Upper lobe of left lung (tissue), 6 donors: ENCODE measurements around the gene ERCC6L. TPM values are rescaled to one million over a fixed set of nuclear protein-coding genes. Genes with fewer than 3 reads are reported as not detected.

Experiments used
- ATAC-seq, 2 donors: fragments of 200-7000 bp; cut with Tn5 transposase; one replicate each; pipeline ENCODE4 v1.9.1; 2022; ENCODE audit warnings: mild to moderate bottlenecking in 2 of 2, moderate library complexity in 2 of 2; ENCODE audit not compliant: low FRiP score in 2 of 2
- DNase-seq, 2 donors: peaks; one replicate each; pipeline ENCODE4 v3.0.0-alpha.2; 2019 to 2020
- H3K27ac ChIP-seq, 4 donors: fragments of 200-600 bp; sonication (generic); one replicate each; pipeline ENCODE4 v1.5.1; 2016 to 2019
- H3K27me3 ChIP-seq, 4 donors: fragments of 200-600 bp; sonication (generic); one replicate each; pipeline ENCODE4 v1.5.1; 2017 to 2019
- H3K36me3 ChIP-seq, 4 donors: fragments of 200-600 bp; sonication (generic); one replicate each; pipeline ENCODE4 v1.5.1; 2016 to 2019
- H3K4me1 ChIP-seq, 4 donors: fragments of 200-600 bp; sonication (generic); one replicate each; pipeline ENCODE4 v1.5.1; 2018 to 2019
- H3K4me3 ChIP-seq, 4 donors: fragments of 200-600 bp; sonication (generic); one replicate each; pipeline ENCODE4 v1.5.1; 2017 to 2019; ENCODE audit warnings: mild to moderate bottlenecking in 2 of 4, moderate library complexity in 1 of 4
- H3K9me3 ChIP-seq, 4 donors: fragments of 200-600 bp; sonication (generic); one replicate each; pipeline ENCODE4 v1.5.1; 2018 to 2019
- CTCF ChIP-seq, 6 experiments: fragments of 450-650 bp in 4 of 6; fragments of 200-600 bp in 2 of 6; sonication (generic) in 2 of 6; IDR thresholded peaks; one replicate each; pipeline ENCODE4 v1.5.1; 2016 to 2019; ENCODE audit warnings: antibody characterized with exemption in 6 of 6
- EP300 ChIP-seq, 4 donors: sonication (generic); formaldehyde crosslinking; IDR thresholded peaks; one replicate each; pipeline ENCODE4 v1.5.1; 2017; ENCODE audit warnings: antibody characterized with exemption in 4 of 4, control low read depth in 2 of 4
- POLR2A ChIP-seq, 4 donors: fragments of 450-650 bp; IDR thresholded peaks; one replicate each; pipeline ENCODE4 v1.5.1; 2016 to 2017; ENCODE audit warnings: antibody characterized with exemption in 4 of 4, mild to moderate bottlenecking in 2 of 4
- POLR2AphosphoS5 ChIP-seq, 2 donors: sonication (generic); formaldehyde crosslinking; IDR thresholded peaks; one replicate each; pipeline ENCODE4 v1.5.1; 2017; ENCODE audit warnings: antibody characterized with exemption in 2 of 2
- WGBS, 2 donors: methylation state at CpG; one replicate each; pipeline ENCODE4 v1.1.5; 2017 to 2018; 5-methylcytosine and 5-hydroxymethylcytosine counted together
- total RNA-seq, 6 donors: library from RNA; depleted of rRNA in 4 of 6; stranded (reverse); fragments of >200 nt in 4 of 6; gene quantifications; one replicate each; pipeline versions ENCODE4 v1.1.0 to v1.2.1, GENCODE V29; 2016 to 2021
- donor health status: DM: no; HTN: no; CAD: no; lungs with moderate emphysema.
- donor health status: DM: no; HTN: yes; CAD: no; lungs with severe emphysema.

The ERCC6L gene
- under 1 TPM in 4 of 6 donors, not detected in 2; 0.14 to 0.44 (median 0.25) TPM for total RNA-seq

GRCh38 chrX:72238721-72239475, at the start of gene ERCC6L:
Gene ERCC6L, minus strand, starts transcription at chrX:72239027. Its CDS starts 116 bp downstream, at chrX:72238911.
- H3K27ac ChIP-seq: peak within 1 kb of the TSS in 1 of 4 donors; percentile 54
- DNase-seq: peak; percentile 84 to 97

GRCh38 chrX:72282302-72282701, 43.5 kb upstream of the ERCC6L start:
- no peak overlapping the region for H3K4me3 ChIP-seq
- ATAC-seq: no peak
- H3K27ac ChIP-seq: no peak overlapping the region
- no peak for TF ChIP-seq POLR2A (IDR thresholded peaks at IDR 0.05)
- TF ChIP-seq POLR2AphosphoS5 (IDR thresholded peaks at IDR 0.05): no peak
- TF ChIP-seq CTCF (IDR thresholded peaks at IDR 0.05): no peak
- TF ChIP-seq EP300 (IDR thresholded peaks at IDR 0.05): no peak
- 95 to 100% methylated on average over 1 of the region's 1 CpG for WGBS, 2 donors
- no peaks in the 10 kb centered on the region for H3K36me3 ChIP-seq
- no peaks in the 10 kb centered on the region for H3K27me3 ChIP-seq
- no peak for DNase-seq
- no peaks in the 10 kb centered on the region for H3K9me3 ChIP-seq
- peaks cover 0 to 5% (median 0%) of the 10 kb centered on the region in 4 donors for H3K4me1 ChIP-seq

More at GRCh38 chrX:72238721-72239475, at the start of gene ERCC6L:
- Histone ChIP-seq H3K4me3 (peak within 1 kb of the TSS in 3 of 4 donors; percentile 27 to 40 (median 39)), H3K9me3 (no peaks in the 10 kb centered on the region), H3K4me1 (peaks cover 0 to 7% (median 0%) of the 10 kb centered on the region in 4 donors), H3K36me3 (no peaks in the 10 kb centered on the region), H3K27me3 (no peaks in the 10 kb centered on the region)
- 20 to 34% methylated on average over 2 to 58 of the region's 59 CpGs for WGBS, 2 donors
- peak; percentile 95 to 100 for ATAC-seq
- TF ChIP-seq POLR2A (IDR thresholded peaks at IDR 0.05) (peak in 1 of 4 donors; percentile 51), CTCF (IDR thresholded peaks at IDR 0.05) (no peak), POLR2AphosphoS5 (IDR thresholded peaks at IDR 0.05) (peak in 1 of 2 donors; percentile 51)

- no peak for ATAC-seq
- TF ChIP-seq POLR2A (IDR thresholded peaks at IDR 0.05) (no peak), CTCF (IDR thresholded peaks at IDR 0.05) (no peak), EP300 (IDR thresholded peaks at IDR 0.05) (no peak), POLR2AphosphoS5 (IDR thresholded peaks at IDR 0.05) (no peak)
- peaks cover 6 to 17% (median 7%) of the 10 kb centered on the region in 4 donors for H3K4me1 ChIP-seq
- DNase-seq: no peak
- H3K27ac ChIP-seq: no peak overlapping the region
- no peaks in the 10 kb centered on the region for H3K9me3 ChIP-seq
- H3K4me3 ChIP-seq: no peak overlapping the region
- no peaks in the 10 kb centered on the region for H3K27me3 ChIP-seq
- WGBS, 2 donors: 77 to 85% methylated on average over 3 to 5 of the region's 5 CpGs
- H3K36me3 ChIP-seq: peaks cover 0 to 6% (median under 1%) of the 10 kb centered on the region in 4 donors
Observed at GRCh38 chrX:72280321-72280845, 41.6 kb upstream of the ERCC6L start.

- peaks cover 4 to 44% (median 23%) of the 10 kb centered on the region in 4 donors for H3K36me3 ChIP-seq
- DNase-seq (no peak), ATAC-seq (no peak)
- H3K27ac ChIP-seq: peak overlapping the region; percentile 80 to 92 (median 84)
- TF ChIP-seq POLR2AphosphoS5 (IDR thresholded peaks at IDR 0.05) (no peak), EP300 (IDR thresholded peaks at IDR 0.05) (no peak)
- WGBS, 2 donors: 1 to 3% methylated on average over 5 to 18 of the region's 18 CpGs
- H3K4me1 ChIP-seq: peaks cover 6 to 35% (median 13%) of the 10 kb centered on the region in 4 donors
- H3K9me3 ChIP-seq: no peaks in the 10 kb centered on the region
- no peaks in the 10 kb centered on the region for H3K27me3 ChIP-seq
- peak overlapping the region; percentile 43 to 68 (median 56) for H3K4me3 ChIP-seq
Observed at GRCh38 chrX:72276478-72276953, 37.7 kb upstream of the ERCC6L start.

GRCh38 chrX:72274526-72274925, 35.7 kb upstream of the ERCC6L start:
- Histone ChIP-seq H3K36me3 (peaks cover 4 to 64% (median 33%) of the 10 kb centered on the region in 4 donors), H3K4me3 (peak overlapping the region in 2 of 4 donors; percentile 2 to 68)
- 57 to 63% methylated on average over 3 to 5 of the region's 5 CpGs for WGBS, 2 donors

More at GRCh38 chrX:72274526-72274925, 35.7 kb upstream of the ERCC6L start:
- H3K27ac ChIP-seq: peak overlapping the region in 1 of 4 donors; percentile 22
- no peak for DNase-seq
- no peak for ATAC-seq
- no peaks in the 10 kb centered on the region for H3K27me3 ChIP-seq
- peaks cover 6 to 35% (median 15%) of the 10 kb centered on the region in 4 donors for H3K4me1 ChIP-seq
- no peaks in the 10 kb centered on the region for H3K9me3 ChIP-seq
- TF ChIP-seq EP300 (IDR thresholded peaks at IDR 0.05): no peak
- no peak for TF ChIP-seq POLR2A (IDR thresholded peaks at IDR 0.05)
- no peak for TF ChIP-seq CTCF (IDR thresholded peaks at IDR 0.05)
- no peak for TF ChIP-seq POLR2AphosphoS5 (IDR thresholded peaks at IDR 0.05)
